NCI-H2227 (cell line): ENCODE data around the gene HES2.
A peak's percentile ranks its signal among the peaks of the same experiment; 100 is the strongest.
"Not testable (repeated sequence)": the region's sequence is repeated elsewhere in the genome, so short reads cannot be mapped to it uniquely, and the experiment has no call there.

Experiments used
- DNase-seq: peaks from one replicate; lab custom pipeline; 2025; ENCODE audit not compliant: unreplicated experiment; lab: John Stamatoyannopoulos, UW

HES2 gene

GRCh38 chr1:6454856-6455751 is 35.4 kb upstream of the HES2 start:
- DNase-seq: no peak

GRCh38 chr1:6453895-6454855 is 34.5 kb upstream of the HES2 start:
- DNase-seq: not testable (repeated sequence)

- no peak for DNase-seq
Observed at GRCh38 chr1:6450943-6451373, 31.2 kb upstream of the HES2 start.

- not testable (repeated sequence) for DNase-seq
Observed at GRCh38 chr1:6450486-6450885, 30.8 kb upstream of the HES2 start.

GRCh38 chr1:6450005-6450450 is 30.3 kb upstream of the HES2 start:
- DNase-seq: no peak

- DNase-seq: peak; percentile 60
Observed at GRCh38 chr1:6448749-6449631, 29.3 kb upstream of the HES2 start.

GRCh38 chr1:6447818-6448748 is 28.4 kb upstream of the HES2 start:
- DNase-seq: no peak

- DNase-seq: peak; percentile 24
Observed at GRCh38 chr1:6447016-6447817, 27.5 kb upstream of the HES2 start.

GRCh38 chr1:6446665-6447015 is 26.9 kb upstream of the HES2 start:
- DNase-seq: no peak

- not testable (repeated sequence) for DNase-seq
Observed at GRCh38 chr1:6445929-6446328, 26.2 kb upstream of the HES2 start.

GRCh38 chr1:6445062-6445763 is 25.5 kb upstream of the HES2 start:
- DNase-seq: no peak

- DNase-seq: no peak
Observed at GRCh38 chr1:6444377-6444776, 24.7 kb upstream of the HES2 start.

- DNase-seq: no peak
Observed at GRCh38 chr1:6443339-6444115, 23.8 kb upstream of the HES2 start.

- DNase-seq: no peak
Observed at GRCh38 chr1:6441586-6441985, 21.9 kb upstream of the HES2 start.

GRCh38 chr1:6440198-6441126 is 20.7 kb upstream of the HES2 start:
- DNase-seq: peak; percentile 76

GRCh38 chr1:6438047-6438525 is 18.4 kb upstream of the HES2 start:
- peak; percentile 72 for DNase-seq
